ENCODE measurements around the gene C17orf107.

- TF ChIP-seq CTCF (IDR thresholded peaks at IDR 0.05) = no peak
- TF ChIP-seq POLR2A (IDR thresholded peaks at IDR 0.05) = no peak
Observed at GRCh38 chr17:4858882-4859260, 40.5 kb upstream of the C17orf107 start.

Measured in body of pancreas (tissue), 4 donors.